GM18519 (cell line): ENCODE results near the gene PNMA6F.
"Not testable (repeated sequence)": the region's sequence is repeated elsewhere in the genome, so short reads cannot be mapped to it uniquely, and the experiment has no call there.

ENCODE experiments used
- ATAC-seq: cut with Tn5 transposase; IDR thresholded peaks from one replicate; pipeline ENCODE4 v1.9.1; 2021; ENCODE audit warnings: mild to moderate bottlenecking, moderate library complexity; ENCODE audit not compliant: unreplicated experiment, low FRiP score

Gene PNMA6F

DNA sequence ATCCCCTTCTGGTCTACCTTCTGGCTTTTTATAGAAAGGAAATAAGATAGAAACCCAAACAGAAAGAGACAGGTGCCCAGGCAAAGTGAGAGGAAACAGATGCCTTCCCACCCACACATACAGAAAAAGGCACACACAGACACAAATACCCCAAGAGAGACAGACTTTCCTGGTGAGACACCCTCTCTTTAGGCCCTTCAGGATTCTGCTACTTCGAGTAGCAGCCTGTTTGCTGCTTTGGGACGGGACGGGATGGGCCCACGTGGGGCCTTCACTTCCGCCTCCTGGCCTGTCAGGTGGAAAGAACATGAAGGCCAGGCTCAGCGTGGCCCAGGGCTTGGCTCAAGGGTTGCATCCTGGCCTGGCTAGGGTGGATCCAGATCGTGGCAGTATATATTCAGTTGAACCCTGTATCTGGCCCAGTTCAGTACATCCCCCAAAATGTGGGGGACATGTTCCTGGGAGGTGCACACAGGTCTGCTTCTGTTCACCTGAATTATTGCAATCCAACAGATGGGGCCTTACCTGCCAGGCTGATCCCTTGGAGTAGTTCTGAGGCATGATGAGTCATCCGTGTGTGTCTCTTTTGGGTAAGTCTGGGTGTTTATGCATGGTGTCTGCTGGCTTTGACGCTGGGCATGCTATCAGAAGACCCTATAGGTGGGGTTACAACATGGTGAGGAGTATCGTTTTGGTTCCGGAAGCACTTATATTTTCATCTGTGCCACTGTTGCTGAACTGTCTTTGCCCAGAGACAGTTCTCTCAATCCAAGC is 14.7 kb upstream of the PNMA6F start:
- no peak for ATAC-seq

GRCh38 chrX:153334654-153335295 is 13.2 kb upstream of the PNMA6F start:
- ATAC-seq: no peak

DNA sequence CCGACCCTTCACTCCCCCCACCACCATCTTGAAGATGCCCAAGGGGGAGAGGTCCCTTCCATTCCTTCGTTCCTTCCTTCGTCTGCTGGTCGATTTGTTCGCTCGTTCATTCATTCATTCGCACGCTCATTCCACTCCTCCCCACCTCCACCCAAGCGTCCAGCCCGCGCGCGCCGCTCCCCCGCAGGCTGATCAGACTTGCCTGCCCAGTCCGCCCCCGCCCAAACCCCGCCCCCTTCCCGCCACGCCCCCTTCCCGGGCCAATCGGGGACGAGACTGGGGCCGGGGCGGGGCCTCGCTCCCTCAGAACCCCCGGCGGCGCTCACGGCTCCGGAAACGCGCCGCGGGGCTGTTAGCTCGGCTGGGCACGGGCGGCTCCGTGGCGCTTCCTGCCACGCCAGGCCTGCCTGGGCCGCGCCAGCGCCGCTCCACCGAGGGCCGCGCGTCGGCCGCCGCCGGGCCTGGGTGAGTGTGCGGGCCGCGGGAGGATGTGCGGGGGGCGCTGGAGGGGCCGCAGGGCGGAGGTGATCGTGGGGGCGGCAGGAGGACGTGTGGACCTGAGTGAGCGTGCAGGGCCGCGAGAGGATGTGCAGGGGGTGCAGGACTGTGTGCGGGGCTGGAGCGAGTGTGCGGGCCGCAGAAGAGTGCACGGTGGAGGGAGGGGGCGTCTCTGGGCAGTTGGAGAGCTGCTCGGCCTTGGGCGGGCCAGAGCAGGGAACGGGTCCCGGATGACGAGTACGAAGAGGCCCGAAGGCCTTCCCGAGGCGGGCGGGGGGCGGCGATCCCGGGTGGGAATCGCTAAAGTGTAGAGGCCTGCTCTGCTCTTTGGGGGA is 12.5 kb upstream of the PNMA6F start, which contains the start of gene ZNF275:
Gene ZNF275, plus strand, starts transcription at position 333 of the 833 bp plus-strand sequence. CDS start 2,527 bp downstream, outside the sequence.
- peak; percentile 65 for ATAC-seq

DNA sequence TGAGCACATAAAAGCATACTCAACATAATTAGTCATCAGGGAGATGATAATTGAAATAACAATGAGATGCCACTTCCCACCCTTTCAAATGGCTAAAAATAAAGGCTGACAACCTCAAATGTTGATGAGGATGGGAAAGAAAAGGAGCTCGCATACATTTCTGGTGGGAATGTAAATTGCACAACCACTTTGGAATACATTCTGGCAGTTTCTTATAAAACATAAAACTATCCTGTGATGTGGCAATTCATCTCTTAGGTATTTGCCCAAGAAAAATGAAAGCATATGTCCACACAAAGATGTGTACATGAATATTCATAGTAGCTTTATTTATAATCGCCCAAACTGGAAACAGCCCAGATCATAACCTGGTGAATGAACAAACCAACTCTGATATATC is 11.7 kb upstream of the PNMA6F start:
- ATAC-seq: no peak

GRCh38 chrX:153327561-153327960 is 6.0 kb upstream of the PNMA6F start:
- ATAC-seq: no peak

DNA sequence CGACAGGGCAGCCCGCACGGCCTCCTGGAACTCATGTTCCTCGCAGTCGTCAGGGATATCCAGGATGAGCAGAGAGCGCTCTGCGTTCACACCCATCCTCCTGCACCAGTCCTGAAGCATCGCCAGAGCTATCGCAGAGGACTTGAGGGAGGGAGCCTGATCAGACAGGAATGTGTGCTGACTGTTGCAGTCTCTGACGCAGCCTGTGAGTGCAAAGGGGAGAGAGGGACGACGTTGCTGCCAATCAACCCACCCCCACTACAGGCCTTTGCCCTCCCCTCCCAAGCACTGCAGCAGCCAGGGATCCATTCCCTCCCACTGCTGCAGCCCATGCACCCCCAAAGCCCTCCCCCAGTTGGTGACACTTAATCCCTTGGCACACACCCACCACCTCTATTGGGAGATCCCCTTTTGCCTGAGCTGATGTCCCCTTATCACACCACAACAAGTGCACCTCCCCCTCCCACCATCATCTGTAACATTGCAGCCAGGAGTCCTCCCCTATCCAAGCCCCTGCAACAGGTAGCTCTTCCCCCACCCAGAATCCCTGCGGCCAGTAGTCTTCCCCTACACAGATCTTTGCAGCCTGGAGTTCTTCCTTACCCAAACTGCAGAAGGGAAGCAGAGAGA is 897 bp downstream of the PNMA6F start:
- no peak for ATAC-seq

GRCh38 chrX:153320047-153320443 is 1.5 kb downstream of the PNMA6F start:
- ATAC-seq: not testable (repeated sequence)

DNA sequence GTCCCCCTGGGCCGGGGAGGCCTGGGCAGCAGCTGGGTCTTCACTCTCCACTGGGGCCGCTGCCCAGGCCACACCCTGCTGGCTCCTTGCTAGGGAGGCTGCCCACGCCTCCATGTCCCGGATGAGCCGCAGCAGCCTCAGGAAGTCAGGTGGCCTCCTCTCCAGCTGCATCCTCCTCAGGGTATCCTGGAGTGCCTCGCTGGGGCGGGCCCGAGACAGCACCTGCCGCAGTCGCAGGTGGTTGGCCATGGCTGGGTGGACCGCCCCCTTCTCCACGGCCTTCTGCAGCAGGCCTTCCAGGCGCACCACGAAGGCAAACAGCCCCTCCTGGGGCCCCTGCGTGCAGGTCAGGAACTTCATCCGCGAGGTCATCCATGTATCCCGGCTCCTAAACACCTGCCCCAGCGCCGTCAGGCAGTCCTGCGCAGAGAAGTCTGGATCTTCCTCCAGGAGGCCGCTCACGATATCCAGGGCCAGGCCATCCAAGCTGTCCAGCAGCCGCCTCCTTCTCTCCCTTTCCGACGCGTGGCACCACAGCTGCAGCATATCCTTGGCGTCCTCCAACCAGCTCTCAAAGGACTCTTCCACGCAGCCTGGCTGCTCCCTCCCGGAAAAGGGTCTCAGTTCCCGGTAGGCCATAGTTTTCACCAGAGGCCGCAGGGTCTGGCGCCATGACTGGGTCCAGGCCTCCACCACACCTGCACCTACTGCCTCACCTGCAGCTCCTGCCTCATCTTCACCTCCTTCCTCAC is 2.1 kb downstream of the PNMA6F start:
- ATAC-seq: no peak

DNA sequence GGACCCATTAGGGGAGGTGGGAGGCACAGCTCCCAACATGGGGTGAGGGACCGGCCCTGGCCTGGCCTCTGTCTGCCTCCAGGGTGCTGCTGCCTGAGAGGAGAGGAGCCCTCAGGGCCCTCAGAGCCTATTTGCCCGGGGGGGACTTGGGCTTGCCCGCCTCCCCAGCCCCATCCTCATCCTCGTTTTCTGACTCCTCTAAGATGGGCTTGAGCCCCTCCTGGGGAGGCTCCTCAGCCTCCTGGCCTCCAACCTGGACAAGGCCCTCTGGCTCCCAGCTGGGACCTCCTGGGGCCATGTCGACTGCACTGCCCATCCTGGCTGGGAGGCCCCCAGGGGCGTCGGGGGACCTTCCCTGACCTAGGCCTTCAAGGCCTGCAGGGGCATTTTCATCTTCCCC is 2.8 kb downstream of the PNMA6F start:
- ATAC-seq: no peak

DNA sequence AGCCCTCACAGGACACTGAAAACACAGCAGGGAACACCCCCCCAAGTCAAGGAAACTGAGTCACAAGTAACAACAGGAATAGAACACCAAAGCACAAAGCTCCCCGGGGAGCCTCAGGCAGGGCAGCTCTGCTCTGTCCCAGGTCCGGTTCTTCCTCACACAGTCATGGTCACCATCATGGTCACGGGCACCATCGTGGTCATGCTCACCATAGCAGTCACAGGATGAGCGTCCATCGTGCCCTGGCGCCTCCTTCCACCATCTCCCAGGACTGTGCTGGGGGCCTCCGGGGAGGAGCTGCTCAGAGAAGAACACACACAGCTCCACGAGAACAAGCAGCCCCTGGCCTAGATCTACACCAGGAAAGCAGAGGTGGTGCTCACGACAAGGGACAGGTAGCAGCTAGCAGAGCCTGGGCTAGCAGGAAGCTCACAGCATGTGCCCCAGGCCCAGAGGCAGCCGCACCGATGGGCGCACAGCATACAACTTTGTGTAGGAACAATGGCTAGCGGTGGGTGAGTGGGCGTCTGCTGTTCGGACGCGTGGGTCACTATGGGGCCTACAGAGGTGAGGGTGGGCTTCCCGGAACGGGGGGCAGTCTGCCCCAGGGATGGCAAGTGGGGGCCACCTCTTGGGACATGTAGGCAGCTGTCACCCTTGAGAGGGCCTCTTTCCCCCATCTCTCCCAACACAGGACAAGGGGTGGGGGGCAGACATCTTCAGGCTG is 3.4 kb downstream of the PNMA6F start:
- ATAC-seq: no peak

DNA sequence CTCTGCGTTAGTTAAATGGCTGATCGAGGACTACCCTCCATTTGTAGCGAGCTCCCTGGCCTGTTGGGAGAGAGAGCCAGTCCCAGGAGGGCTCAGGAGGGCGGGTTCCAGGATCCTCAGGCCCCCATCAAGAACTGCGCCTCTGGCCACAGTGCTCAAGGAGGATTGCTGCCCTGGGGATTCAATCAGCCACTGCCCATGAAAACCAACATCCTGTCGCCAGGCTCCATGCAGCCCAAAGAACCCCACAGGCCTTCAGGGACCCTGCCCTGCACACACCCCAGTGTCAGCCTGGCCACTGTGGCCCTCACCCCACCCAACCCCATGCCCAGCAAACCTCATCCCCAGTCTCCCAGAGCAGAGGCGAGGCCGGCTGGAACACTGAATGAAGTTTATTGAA is 4.3 kb downstream of the PNMA6F start:
- no peak for ATAC-seq

DNA sequence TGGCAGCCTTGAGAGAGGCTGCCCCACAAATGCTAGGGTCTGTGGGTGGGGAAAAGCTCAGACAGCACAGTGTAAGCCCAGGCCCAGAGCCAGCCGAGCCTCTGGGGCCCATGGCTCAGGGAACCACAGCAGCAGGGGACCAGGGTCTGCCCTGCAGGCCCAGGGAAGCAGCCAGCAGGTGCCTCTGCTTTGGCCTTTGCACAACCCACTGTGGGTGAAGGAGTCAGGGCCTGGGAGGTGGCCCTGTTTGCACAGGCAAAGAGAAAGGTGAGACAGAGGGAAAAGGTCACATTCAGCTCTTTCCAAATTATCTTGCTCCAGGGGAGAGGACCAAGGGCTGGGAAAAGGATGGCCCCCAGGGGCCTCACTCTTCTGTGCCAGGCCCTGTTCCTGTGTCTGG is 8.7 kb downstream of the PNMA6F start:
- no peak for ATAC-seq

DNA sequence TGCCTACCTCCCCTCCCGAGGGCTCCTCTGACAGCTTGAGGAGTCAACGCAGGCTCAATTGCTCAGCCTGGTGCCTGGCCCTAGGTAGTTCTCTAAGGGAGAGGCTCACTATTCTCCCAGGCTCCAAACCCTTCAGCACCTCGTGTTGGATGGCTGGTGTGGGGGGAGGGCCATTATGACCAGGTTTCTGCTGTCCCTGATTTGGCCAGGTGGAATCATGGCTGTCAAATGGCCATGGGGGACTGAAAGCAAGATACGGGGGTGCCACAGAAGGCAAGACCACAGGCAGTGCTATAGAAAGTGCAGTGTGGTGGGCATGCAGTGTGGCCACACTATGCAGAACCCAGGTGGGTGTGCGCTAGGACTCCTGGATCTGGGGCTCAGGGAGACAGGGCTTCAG is 9.5 kb downstream of the PNMA6F start:
- ATAC-seq: no peak

GRCh38 chrX:153310901-153311300 is 10.7 kb downstream of the PNMA6F start:
- no peak for ATAC-seq

DNA sequence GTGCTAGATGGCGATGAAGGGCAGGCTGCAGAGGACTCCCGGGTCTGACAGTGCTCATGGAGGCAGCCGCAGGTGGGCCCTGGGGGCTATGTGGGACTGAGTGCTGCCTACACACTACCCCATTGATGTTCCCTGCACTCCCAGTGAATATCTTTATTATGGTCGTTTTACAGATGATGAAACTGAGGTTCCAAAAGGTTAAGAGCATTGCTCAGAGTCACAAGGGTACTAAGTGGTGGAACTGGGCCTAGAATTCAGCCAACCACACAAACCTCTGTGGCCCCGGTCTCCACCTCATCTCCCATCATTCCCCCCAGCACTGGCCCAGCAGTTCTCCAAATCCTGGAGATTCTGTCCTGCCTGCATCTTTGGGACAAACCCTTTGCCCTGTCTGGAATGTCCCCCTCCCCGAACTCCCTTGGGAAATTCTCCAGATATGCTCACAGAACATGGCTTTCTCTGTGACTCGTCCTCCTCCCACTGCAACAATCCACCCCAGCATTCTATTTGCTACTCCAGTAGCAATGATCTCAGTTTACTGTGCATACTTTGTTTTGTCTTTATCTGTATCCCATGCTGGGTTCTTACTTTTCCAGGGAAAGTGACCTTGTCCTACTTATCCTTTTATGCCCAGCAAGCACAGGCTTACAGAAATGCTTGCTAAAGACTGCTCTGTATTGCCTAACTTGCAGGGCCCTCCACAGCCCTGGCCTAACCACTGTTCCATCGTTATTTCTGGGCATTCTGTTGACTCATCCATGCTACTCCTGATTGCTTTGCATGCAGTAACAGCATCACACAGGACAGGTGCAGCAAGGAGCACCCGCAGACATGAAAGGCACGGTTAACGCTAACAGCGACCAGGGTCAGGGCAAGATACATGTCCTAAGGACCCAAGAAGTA is 14.0 kb downstream of the PNMA6F start:
- no peak for ATAC-seq

- no peak for ATAC-seq
Observed at GRCh38 chrX:153306527-153307115, 14.9 kb downstream of the PNMA6F start.

- ATAC-seq: no peak
Observed at GRCh38 chrX:153305972-153306371, 15.6 kb downstream of the PNMA6F start.
